Stimulated activated CD8-positive, alpha-beta memory T cell treated with anti-CD3 and anti-CD28 coated beads, Interleukin-4, amount 100 ng/mL, for 4 hours (primary cell): ENCODE measurements around the gene ST6GAL2.

Experiments used
- DNase-seq, 2 donors: peaks; one replicate each; pipeline ENCODE4 v3.0.0-alpha.2; 2020; ENCODE audit warnings: low read depth in 2 of 2, low spot score in 1 of 2

Gene ST6GAL2, protein sequence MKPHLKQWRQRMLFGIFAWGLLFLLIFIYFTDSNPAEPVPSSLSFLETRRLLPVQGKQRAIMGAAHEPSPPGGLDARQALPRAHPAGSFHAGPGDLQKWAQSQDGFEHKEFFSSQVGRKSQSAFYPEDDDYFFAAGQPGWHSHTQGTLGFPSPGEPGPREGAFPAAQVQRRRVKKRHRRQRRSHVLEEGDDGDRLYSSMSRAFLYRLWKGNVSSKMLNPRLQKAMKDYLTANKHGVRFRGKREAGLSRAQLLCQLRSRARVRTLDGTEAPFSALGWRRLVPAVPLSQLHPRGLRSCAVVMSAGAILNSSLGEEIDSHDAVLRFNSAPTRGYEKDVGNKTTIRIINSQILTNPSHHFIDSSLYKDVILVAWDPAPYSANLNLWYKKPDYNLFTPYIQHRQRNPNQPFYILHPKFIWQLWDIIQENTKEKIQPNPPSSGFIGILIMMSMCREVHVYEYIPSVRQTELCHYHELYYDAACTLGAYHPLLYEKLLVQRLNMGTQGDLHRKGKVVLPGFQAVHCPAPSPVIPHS

GRCh38 chr2:106885971-106886915 is at the start of gene ST6GAL2:
Gene ST6GAL2 (minus strand): TSS chr2:106886167. CDS start chr2:106843977, 42,190 bp downstream.
- no peak for DNase-seq

GRCh38 chr2:106932644-106933043 is 46.7 kb upstream of the ST6GAL2 start:
- DNase-seq = no peak

DNA sequence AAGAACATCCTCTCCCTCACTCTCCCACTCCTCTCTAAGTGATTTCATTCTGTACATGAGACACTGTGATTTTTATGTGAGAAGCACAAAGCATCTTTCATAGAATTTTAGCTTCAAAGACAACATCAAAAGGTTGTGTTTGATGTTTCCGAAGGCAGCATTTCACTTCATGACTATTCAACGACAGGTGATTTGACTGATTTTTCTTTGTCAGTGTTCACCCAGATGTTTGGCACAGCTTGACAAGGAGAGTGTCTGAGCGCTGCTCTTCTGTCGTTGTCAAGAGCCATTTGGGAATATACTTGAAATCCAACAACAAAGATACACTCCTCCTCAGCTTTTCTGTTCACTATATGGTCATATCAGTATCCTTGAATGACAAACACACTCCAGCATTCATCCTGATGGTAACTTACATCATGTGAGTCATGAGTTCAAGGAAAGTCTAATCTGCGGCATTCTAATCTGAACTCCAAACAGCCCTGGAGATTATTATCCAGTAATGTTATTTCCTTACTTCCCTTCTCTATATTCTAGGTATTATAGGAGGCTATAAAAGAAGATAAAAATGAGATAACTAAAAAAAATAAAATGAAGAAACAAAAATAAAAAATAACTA is 45.9 kb upstream of the ST6GAL2 start:
- no peak for DNase-seq

DNA sequence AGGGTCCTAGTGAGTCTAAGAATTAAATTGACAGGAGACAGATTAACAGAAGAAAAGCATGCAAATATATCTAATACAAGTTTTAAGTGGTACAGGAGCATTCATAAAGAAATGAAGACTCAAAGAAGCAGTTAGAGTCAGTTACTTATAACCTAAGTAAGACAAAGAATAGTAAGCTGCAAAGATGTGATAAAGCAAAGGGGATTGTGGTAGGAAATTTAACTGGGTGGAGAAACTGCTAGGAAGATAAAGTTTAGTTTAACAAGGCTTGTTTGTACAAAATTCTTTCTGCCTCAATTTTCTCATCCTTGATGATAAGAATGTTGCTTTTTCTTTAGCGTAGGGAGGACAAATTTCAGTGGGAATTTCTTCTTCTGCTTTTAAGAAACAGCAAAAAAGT is 35.5 kb upstream of the ST6GAL2 start:
- DNase-seq = no peak

- DNase-seq = no peak
These were observed 33.0 kb upstream of the ST6GAL2 start for GRCh38 chr2:106919012-106919411.

DNA sequence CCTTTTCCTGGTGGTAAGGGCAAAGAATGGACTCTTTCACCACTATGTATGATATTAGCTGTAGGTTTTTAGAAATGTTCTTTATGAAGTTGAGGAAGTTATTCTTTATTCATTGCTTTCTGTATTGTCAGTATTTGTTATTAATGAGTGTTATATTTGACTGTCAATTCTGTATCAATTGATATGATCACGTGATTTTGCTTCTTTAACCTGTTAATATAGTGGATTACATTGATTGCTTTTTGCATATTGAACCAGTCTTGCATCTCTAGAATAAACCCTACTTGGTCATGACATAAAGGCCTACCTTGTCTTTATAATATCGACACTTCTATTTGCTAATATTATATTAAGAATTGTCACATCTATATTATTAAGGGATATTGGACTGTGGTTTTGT is 18.3 kb upstream of the ST6GAL2 start:
- DNase-seq = no peak

DNA sequence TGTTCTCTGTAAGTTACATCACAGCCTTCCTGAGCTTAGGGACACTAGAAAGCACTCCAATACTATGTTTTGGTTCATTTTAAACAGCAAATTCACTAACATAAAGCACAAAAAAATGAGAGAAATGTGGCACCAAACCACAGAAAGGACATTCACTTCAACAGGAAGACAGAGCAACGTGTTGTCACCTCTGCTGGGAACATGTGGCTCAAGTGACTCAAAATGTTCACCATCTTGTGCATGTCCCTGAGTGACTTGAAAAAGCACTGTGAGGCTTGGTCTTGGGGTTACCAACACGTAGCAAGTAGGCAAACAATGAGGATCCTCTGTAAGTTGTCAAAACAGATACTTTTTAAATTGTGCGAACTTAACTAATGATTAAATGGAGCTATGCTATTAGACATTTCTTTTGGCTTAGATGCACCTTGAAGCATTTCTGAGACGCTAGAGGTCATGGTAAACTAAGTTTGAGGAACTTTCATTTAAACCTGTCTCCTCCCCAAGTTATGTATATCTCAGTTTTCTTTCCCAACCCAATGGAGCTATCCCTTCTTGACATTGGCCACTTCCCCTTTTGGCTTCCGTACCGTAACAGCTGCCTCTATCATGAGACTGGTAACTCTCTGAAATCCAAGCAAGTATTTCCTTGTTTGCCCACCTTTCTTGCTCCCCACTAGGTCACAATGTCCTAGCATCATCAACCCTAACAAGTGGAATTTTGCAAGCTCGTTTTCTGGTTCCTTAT is 14.0 kb upstream of the ST6GAL2 start:
- no peak for DNase-seq

GRCh38 chr2:106894545-106894944 is 8.6 kb upstream of the ST6GAL2 start:
- no peak for DNase-seq

GRCh38 chr2:106892048-106892447 is 6.1 kb upstream of the ST6GAL2 start:
- DNase-seq = no peak

GRCh38 chr2:106890606-106891005 is 4.6 kb upstream of the ST6GAL2 start:
- DNase-seq = no peak

DNA sequence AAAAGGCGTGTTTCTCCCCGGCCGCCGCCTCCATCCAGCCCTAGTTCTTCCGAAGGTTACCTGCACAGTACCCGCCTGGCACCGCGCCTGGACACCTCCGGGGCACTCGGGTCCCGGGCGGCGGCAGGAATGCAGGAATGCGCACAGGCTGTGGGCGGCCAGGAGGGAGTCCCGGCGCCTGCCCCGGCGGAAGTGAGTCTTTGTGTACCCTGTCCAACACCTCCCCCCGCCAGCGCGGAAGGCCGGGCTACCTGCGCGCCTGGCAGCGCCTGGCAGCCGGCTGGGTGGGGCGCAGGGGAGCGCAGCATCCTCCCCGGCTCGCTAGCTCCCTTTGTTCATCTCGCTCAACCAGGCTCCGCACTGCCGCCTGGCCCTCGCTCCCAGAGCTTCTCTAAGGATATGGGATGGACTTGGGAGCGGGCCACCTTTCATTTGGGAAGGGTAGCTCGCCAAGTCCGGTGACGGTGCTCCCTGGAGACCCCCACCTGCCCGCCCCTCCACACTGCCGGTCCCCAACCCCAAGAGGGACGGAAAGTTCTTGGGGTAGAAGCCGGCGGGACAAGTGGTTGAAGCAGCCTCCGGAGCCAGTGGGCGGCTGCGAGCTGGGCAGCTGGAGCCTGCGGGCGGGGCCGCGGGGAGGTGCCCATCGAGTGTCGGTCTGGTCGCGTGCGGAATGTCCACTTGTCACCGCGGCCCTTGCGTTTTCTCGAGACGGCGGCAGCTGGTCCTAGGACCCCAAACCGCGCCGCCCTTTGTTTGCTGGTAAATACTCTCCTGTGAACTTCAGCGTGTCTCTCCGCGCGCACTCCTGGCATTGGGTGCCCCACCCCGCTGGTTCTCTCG is 1.2 kb upstream of the ST6GAL2 start:
- DNase-seq = no peak

- DNase-seq = no peak
These were observed 638 bp downstream of the ST6GAL2 start for GRCh38 chr2:106885329-106885728.

DNA sequence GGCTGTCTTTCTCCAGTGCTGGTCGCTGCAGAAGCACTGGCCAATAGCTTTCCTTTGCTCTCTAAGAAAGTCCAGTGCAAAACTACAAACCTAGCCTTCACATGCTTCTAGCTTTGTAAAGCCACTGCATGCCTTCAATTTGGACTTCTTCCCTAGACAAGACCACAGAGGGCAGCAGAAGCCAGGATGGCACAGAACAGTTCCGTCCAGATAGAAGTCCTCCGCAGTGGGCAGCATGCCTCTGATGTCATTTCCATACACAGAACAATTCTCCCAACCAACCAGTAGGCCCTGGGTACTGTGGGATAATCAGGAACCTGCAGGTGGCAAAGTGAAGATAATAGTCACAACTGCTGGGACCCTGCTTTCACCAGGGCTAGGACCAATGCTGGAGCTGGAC is 3.3 kb downstream of the ST6GAL2 start:
- no peak for DNase-seq

DNA sequence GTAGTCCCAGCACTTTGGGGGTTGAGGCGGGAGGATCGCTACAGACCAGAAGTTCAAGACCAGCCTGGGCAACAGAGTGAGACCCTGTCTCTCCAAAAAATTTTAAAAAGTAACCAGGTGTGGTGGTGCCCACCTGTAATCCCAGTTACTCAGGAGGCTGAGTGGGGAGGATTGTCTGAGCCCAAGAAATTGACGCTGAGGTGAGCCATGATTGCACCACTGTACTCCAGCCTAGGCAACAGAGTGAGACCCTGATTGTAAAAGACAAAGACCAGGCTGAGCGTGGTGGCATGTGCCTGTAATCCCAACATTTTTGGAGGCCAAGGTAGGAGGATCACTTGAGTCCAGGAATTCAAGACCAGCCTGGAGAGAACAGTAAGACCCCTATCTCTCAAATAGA is 7.8 kb downstream of the ST6GAL2 start:
- no peak for DNase-seq

GRCh38 chr2:106876699-106877098 is 9.3 kb downstream of the ST6GAL2 start:
- no peak for DNase-seq

DNA sequence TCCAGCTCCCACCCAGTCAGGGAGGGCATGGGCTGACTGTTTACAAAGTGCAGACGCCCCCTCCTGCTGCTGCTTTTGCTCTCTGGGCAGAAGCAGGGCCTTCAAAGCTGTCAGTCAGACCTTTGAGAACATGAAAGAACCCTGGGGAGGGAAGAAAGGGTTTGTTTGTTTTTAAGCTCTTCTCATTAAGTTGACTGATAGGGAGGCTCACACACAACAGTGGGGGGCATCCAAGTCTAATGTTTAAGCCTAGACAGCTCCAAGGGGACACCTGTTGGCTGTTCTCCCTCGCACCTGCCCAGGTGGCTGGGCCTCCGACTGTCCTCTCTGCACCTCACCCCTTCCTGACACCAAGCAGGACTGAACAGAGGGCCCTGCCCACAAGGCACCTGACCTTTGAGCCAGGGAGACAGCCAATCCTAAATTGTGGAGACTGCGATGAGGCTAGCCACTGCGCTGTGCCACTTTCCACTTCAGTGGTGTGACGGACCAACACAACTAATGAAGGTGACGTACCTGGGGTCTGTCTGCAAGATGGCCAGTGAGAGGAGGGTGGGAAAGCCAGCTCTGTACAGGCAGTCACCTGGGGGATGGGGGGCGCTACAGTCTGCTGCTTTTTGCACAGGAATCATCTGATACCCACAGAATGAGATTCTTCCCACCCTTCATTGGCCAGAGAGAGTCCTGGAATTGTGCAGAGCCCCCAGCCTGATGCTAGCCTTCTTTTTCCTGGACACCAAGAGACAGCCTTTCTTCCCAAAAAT is 16.3 kb downstream of the ST6GAL2 start:
- no peak for DNase-seq

- no peak for DNase-seq
These were observed 17.7 kb downstream of the ST6GAL2 start for GRCh38 chr2:106868275-106868674.

GRCh38 chr2:106867196-106867953 is 18.6 kb downstream of the ST6GAL2 start:
- no peak for DNase-seq
